WTC11 (cell line): Measurements from ENCODE around the gene CDC45.

Experiments used
- CREB1 ChIP-seq: sonication (generic); formaldehyde crosslinking; IDR thresholded peaks from 2 replicates; pipeline ENCODE4 v1.8.0; 2023; ENCODE audit warnings: mild to moderate bottlenecking, missing genetic modification reagents
- CTCF ChIP-seq: fragments of 200-600 bp; IDR thresholded peaks from 2 replicates; pipeline ENCODE4 v1.8.0; 2022; ENCODE audit warnings: antibody characterized with exemption
- FOXP4 ChIP-seq: sonication (generic); formaldehyde crosslinking; IDR thresholded peaks from 2 replicates; pipeline ENCODE4 v1.8.0; 2022; ENCODE audit warnings: mild to moderate bottlenecking, missing genetic modification reagents
- NFYB ChIP-seq: sonication (generic); formaldehyde crosslinking; conservative IDR thresholded peaks from 2 replicates; pipeline ENCODE4 v1.8.0; 2022; ENCODE audit warnings: low read depth, missing genetic modification reagents

- TF ChIP-seq CTCF (no peak), NFYB (CRISPR knock-in tag) (no peak), FOXP4 (no peak), CREB1 (no peak)
Measured at GRCh38 chr22:19559956-19560355, 80.2 kb downstream of the CDC45 start.
